Neutrophil (primary cell): Measurements from ENCODE around the gene WDR5B.

Source experiments
- H3K27ac ChIP-seq: fragments of 200-600 bp; sonication (generic); 2 replicates; pipeline ENCODE4 v1.5.1; 2016; ENCODE audit warnings: mild to moderate bottlenecking, moderate library complexity
- H3K27me3 ChIP-seq: fragments of 200-600 bp; sonication (generic); 2 replicates; pipeline ENCODE4 v1.6.0; 2016; ENCODE audit warnings: mild to moderate bottlenecking
- H3K36me3 ChIP-seq: fragments of 200-600 bp; sonication (generic); 2 replicates; pipeline ENCODE4 v1.5.1; 2017
- H3K4me1 ChIP-seq, 2 experiments: fragments of 200-600 bp in 1 of 2; sonication (generic) in 1 of 2; 1 replicate in 1 of 2; 2 replicates in 1 of 2; pipeline versions ENCODE4 v1.5.1 to v1.6.1; 2013 to 2016; ENCODE audit warnings: low read depth in 1 of 2, low read length in 1 of 2, mild to moderate bottlenecking in 1 of 2, moderate library complexity in 1 of 2; ENCODE audit not compliant: control insufficient read depth in 1 of 2, insufficient read depth in 1 of 2
- H3K4me3 ChIP-seq, 2 experiments: fragments of 200-600 bp in 1 of 2; sonication (generic) in 1 of 2; 1 replicate in 1 of 2; 2 replicates in 1 of 2; pipeline ENCODE4 v1.5.1; 2013 to 2016; ENCODE audit warnings: low read depth in 1 of 2, low read length in 1 of 2, mild to moderate bottlenecking in 1 of 2, moderate library complexity in 1 of 2
- H3K9me3 ChIP-seq: fragments of 200-600 bp; sonication (generic); 2 replicates; pipeline ENCODE4 v1.5.1; 2016
- CTCF ChIP-seq: fragments of 200-600 bp; sonication (generic); IDR thresholded peaks from 2 replicates; pipeline ENCODE4 v1.5.1; 2016; ENCODE audit warnings: antibody characterized with exemption

The WDR5B gene

GRCh38 chr3:122365073-122365472, 50.8 kb downstream of the WDR5B start:
- Histone ChIP-seq H3K36me3 (peaks cover 3% of the 10 kb centered on the region), H3K27me3 (no peaks in the 10 kb centered on the region), H3K4me1 (no peaks in the 10 kb centered on the region), H3K4me3 (no peak overlapping the region), H3K9me3 (no peaks in the 10 kb centered on the region), H3K27ac (no peak overlapping the region)
- TF ChIP-seq CTCF, result no peak

DNA sequence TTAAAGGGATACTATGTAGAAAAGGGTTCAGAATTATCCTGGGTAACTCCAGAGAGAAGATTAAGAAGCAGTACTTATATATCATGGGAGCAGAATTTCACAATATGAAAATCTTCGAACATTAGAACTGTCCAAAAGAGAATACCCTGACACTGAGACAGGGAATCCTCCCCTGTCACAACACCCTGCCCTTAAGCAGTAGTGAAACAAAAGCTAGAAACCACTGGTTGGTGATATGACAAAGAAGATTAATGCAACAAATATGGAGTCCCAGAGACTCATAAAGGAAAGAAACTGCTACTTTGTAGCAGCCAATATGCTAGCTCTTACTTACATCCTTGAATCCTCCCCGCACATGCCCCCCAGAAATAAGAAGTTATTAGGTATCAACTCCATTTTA, 51.4 kb downstream of the WDR5B start:
- peaks cover 3% of the 10 kb centered on the region for H3K36me3 ChIP-seq
- TF ChIP-seq CTCF, result no peak
- no peaks in the 10 kb centered on the region for H3K9me3 ChIP-seq
- no peaks in the 10 kb centered on the region for H3K27me3 ChIP-seq
- no peaks in the 10 kb centered on the region for H3K4me1 ChIP-seq
- H3K27ac ChIP-seq, result no peak overlapping the region
- H3K4me3 ChIP-seq, result no peak overlapping the region
